H54 (cell line): ENCODE results near the gene MCHR1.
"Not testable (repeated sequence)": the region's sequence is repeated elsewhere in the genome, so short reads cannot be mapped to it uniquely, and the experiment has no call there.

ENCODE experiments used
- DNase-seq: peaks from one replicate; pipeline ENCODE4 v3.0.0; 2011; ENCODE audit warnings: low spot score, mixed read lengths; ENCODE audit not compliant: insufficient read length
- FAIRE-seq: peaks from 3 replicates; lab custom pipeline; 2011; peaks lifted over from hg19 to GRCh38; lab: Jason Lieb, UNC
- POLR2A ChIP-seq: IDR thresholded peaks from 2 replicates; pipeline ENCODE4 v1.6.1; 2011; ENCODE audit warnings: low read depth, mild to moderate bottlenecking, low read length

Gene MCHR1

DNA sequence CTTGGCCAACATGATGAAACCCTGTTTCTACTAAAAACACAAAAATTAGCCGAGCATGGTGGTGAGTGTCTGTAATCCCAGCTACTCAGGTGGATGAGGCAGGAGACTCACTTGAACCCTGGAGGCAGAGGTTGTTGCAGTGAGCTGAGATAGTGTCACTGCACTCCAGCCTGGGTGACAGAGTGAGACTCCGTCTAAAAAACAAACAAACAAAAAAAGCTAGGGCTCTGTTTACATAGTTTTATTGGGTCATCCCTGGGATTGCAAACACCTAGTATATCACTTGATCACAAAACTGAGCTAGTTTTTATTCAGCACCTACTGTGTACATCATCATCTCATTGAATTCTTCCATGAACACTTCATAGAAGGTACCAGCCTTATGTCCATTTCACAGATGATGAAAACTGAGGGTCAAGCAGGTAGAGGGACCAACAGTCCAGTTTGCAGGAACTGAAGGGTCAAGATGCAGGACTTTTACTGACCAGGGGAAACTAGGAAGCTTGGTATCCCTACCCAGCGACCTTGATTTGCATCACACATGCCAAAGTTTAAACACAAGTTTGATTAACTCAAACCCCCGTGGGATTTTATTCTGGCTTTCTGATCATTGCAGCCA is 33.6 kb upstream of the MCHR1 start:
- DNase-seq = no peak
- no peak for TF ChIP-seq POLR2A
- no peak for FAIRE-seq

DNA sequence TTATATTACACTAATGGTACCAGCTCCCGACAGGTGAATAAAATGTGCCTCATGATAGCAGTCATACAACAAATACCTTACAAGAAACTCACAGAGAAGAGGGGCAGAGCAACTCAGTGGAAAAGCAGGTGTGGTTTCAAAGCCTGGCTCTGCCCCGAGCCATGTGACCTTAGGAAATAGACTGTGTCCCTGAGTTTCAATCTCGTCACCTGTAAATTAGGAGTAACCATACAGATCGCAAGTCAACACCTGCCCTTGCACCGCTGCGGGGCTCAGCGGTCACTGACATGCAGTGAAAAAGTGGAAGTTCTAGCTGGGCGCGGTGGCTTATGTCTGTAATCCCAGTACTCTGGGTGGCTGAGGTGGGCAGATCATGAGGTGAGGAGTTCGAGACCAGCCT is 30.9 kb upstream of the MCHR1 start:
- FAIRE-seq (no peak), DNase-seq (no peak)
- no peak for TF ChIP-seq POLR2A

DNA sequence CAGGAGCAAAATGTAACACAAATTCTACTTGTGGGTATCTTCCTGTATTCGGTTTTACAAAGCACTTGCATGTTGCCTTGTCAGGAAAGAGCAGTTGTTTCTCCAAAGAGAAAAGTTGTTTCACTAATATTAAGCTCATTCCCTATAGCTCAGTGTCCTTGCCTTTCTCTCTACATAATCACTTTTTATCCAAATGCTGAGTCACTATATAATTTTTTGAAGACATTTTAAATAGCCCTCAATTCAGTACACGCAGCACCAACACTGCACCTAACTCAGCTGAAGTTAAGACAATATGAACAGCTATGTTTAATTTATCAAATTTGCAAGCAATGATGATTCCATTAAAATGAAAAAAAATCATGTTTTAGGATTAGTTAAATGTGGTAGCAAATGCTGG is 28.2 kb upstream of the MCHR1 start:
- no peak for FAIRE-seq
- no peak for TF ChIP-seq POLR2A

DNA sequence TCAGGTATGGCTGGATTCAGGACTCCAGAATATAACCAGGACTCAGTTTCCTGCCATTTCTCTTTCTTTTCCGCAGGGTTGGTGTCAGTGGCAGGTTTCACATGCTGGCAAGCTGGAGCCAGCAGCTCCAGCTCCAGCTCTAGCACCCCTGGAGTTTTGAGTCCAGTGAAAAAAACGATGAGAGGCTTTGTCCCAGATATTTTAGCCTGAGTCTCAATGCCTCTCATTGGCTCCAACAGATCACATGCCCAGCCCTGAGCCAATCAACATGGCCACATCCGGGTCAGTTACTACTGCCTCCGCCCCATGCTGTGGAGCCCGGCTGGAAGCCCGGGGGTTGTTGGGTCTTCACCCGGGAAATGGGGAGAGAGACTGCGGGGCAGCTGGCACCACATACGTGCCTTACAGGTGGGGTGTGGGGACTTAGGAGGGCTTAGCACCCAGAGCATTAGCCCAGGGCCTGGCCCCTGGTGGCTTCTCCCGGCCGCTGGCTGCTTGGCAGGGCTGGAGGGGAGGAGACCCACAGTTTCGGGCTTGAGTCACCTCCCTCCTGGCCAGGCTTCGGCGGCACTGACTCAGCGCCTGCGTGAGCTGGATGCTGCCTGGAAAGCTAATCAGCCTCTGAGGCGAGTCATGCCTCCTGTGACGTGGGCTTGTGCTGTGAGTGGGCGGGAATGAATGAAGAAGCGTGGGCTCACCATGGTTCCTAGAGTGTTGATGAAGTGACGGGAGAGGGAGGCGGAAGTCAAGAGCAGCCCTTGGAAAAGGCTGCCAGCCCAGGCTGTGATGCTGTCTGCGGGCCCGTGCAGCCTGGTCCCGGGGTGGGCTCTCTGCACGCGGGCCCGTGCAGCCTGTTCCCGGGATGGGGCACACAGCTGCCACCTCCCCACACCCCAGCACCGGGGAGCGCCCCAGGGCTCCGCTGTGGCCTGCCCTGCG is 27.5 kb upstream of the MCHR1 start:
- peak; percentile 79 for FAIRE-seq

More for the DNA sequence above, 28.2 kb upstream of the MCHR1 start:
- no peak for DNase-seq

DNA sequence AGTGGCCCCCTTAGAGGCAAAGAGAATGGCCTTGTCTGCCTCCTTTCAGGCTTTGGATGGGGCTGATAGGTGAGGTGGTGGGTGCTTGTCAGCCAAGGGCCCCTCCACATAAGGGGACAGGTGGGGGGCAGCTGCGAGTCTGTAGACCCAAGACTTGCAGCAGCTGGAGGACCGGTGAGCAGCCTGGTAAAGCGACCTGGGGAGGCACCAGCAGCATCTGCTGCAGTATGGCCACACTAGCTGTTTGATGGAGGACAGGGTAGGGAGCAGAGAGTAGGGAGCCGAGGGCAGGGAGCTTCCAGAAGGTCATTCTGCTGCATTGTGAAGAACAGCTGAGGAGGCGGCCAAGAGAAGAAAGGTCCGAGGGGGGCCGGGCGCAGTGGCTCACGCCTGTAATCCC is 25.9 kb upstream of the MCHR1 start:
- no peak for TF ChIP-seq POLR2A
- no peak for DNase-seq
- no peak for FAIRE-seq

More for the DNA sequence above, 27.5 kb upstream of the MCHR1 start:
- DNase-seq = peak; percentile 80
- TF ChIP-seq POLR2A = no peak; the same call in none of the 2 replicates

DNA sequence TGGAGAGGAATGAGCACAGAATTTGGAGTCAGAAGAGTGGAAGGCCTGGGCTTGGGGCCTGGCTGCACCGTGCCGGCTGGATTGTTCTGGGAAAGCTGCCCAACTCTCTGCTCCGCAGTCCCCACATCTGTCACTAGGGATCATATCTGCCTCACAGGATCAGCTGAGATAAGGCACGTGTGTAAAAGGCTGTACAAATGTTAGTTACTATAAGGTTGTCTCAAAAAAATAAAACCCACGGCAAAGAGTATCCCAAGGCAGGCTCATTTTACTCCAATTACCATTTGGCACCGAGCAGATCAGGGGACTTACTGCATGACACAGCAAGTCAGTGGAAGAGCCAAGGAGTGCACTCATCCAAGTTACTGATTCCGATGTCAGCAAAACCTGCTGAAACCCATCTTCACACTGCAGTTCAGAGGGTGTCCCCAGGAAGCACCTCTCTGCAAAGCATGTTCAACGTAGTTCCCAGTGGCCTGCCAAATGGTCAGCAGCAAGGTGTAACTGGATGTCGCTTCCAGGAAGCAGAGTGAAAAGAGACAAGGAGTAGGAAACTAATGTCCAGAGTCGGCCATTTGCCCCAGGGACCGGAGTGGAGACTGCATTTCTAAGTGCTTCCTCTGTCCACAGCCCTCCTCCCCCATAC is 24.6 kb upstream of the MCHR1 start:
- no peak for DNase-seq
- no peak for TF ChIP-seq POLR2A
- FAIRE-seq = no peak

DNA sequence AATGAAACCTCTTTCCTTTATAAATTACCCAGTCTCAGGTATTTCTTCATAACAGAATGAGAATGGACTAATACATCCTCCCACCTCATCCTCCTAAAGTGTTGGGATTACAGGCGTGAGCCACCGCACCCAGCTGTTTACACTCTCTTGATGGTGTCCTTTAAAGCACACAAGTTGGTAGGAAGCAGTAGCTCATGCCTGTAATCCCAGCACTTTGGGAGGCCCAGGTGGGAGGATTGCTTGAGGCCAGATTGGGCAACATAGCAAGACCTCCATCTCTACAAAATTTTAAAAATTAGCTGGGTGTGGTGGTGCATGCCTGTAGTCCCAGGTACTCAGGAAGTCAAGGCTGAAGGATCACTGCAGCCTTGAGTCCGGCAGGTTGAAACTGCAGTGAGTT is 23.3 kb upstream of the MCHR1 start:
- FAIRE-seq, DNase-seq: not testable (repeated sequence)

DNA sequence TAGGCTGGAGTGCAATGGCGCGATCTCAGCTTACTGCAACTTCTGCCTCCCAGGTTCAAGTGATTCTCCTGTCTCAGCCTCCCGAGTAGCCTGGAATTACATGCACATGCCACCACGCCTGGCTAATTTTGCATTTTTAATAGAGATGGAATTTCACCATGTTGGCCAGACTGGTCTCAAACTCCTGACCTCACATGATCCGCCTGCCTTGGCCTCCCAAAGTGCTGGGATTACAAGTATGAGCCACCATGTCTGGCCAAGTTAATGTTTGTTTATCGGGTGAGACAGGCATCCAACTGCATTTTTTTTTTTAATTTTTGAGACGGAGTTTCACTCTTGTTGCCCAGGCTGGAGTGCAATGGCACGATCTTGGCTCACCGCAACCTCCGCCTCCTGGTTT is 22.6 kb upstream of the MCHR1 start:
- not testable (repeated sequence) for FAIRE-seq, DNase-seq

DNA sequence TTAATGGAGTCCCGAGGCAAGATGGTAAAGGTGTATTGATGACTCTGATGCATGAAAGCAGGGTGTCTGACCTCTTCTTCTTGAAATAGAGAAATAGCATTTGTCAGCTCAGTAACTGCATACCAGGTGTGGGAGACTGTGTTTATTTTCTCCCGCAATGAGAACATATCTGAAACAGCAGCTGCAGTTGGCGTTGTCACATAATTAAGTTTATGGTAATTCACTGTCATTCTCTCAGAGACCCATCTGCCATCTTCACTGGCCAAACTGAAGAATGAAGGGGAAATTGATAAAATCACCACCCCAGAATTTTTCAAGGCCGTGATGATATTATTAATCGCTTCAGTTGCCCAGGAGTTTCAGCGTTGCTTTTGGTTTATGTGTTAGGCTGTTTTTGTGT is 20.1 kb upstream of the MCHR1 start:
- FAIRE-seq (no peak), DNase-seq (no peak)
- TF ChIP-seq POLR2A = no peak

DNA sequence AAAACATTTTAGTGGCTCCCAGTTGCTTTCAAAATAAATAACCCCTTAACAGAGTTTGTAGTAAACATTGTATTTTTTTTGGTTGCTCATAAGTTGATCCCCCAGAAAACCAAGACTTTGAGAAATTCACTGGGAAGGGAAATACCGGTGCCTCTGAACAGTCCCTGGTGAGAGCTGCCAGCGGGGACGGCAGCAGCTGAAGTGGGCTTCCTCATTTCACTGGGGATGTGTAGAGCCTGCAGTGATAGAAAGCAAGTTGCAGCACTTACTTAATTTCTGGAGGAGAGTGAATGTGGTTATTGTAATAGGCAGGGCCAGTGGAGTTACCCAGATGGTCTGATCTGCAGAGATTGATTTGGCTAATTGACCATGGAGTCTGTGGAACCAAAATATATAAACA is 18.6 kb upstream of the MCHR1 start:
- no peak for TF ChIP-seq POLR2A
- FAIRE-seq = no peak
- DNase-seq = no peak

DNA sequence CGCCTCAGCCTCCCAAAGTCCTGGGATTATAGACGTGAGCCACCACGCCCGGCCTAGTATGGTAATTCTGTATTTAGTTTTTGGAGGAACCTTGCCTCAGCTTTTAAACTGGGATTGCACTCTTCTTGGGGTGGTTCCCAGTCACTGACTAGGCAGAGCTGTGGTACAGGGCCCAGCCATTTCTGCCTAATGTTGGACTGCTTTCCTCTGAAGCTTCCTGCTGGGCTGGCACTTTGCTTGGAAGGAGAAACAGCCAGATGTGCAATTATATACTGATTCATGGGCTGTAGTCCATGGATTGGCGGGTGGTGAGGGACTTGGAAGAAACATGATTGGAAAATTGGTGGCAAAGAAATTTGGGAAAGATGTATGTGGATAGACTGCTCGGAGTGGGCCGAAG is 17.6 kb upstream of the MCHR1 start:
- FAIRE-seq (no peak), DNase-seq (no peak)
- no peak for TF ChIP-seq POLR2A

DNA sequence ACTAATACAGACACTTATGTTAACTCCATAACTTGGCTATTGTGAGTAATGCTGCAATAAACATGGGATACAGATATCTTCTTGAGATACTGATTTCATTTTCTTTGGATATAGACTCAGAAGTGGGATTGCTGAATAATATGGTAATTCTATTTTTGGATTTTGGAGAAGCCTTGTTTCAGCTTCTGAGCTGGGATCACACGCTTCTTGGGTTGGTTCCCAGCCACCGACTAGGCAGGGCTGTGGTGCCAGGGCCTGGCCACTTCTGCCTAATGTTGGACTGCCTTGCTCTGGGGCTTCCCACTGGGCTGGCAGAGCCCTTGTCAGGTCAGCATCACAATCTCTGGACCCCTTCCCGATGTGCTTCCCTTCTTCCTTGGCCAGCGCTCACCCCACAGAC is 14.0 kb upstream of the MCHR1 start:
- FAIRE-seq = no peak
- no peak for DNase-seq
- no peak for TF ChIP-seq POLR2A

DNA sequence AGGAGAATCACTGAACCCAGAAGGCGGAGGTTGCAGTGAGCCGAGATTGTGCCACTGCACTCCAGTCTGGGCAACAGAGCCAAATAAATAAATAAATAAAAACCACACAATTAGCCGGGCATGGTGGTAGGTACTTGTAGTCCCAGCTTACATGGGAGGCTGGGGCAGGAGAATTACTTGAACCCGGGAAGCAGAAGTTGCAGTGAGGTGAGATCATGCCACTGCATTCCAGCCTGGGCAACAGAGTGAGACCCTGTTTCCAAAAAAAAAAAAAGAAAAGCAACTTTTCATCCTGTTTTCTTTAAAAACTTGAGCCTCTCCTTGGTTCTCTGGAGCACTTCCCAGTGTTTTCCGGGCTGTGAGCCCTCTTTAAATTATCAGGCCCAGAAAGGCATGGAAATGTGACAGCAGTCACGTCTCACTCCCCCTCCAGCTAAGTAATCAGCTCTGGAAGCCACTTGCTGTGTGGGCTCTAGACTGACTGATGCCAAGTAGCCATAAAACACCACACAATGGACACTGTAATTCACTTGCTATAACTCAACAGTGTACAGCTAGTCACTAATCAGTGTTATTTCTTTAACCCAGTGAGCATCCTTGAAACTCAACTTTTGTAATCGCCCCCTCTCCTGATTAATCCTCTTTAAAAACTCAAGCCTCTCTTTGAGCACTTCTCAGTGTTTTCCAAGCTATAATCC is 13.0 kb upstream of the MCHR1 start:
- no peak for DNase-seq
- FAIRE-seq = no peak
- no peak for TF ChIP-seq POLR2A
